Measurements from ENCODE around the gene CMTR1. TPM values are rescaled to one million over a fixed set of nuclear protein-coding genes. Genes with fewer than 3 reads are reported as not detected.

The CMTR1 gene
- total RNA-seq, 4 donors from 2014 or later, result 21.4 to 43.1 (median 29.3) TPM

DNA sequence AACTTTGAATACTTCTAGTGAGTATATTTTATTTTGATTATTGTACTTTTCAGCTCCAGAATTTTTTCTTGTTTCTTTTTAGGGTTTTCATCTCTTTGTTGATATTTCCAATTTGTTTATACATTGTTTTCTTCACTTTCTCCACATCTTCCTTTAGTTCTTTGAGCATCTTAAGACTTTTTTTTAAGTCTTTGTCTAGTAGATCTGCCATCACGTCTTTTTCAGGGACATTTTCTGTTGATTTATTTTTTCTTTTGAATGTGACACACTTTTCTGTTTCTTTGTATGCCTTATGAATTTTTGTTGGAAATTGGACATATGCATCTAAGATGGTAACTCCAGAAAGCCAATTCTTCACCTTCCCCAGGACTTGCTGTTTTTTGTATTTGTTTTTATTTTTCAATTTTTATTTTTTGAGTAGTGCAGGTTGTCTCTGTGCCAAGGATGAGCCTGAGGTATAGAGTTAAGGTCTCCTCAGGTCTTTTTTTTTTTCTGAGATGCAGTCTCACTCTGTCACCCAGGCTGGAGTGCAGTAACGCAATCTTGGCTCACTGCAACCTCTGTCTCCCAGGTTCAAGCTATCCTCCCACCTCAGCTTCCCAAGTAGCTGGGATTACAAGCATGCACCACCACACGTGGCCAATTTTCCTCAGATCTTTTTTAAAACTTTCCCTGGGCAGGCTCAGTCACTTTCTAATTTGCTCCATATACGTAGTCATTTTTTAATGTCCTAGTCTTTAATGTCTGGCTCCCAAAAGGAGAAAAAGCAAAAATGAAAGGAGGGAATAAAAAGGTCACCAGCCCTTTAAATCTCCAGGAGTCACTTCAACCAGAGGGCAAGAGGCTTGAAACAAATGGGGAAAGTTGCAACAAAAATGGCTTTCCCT lies 6.7 kb upstream of the CMTR1 start:
- TF ChIP-seq CTCF (IDR thresholded peaks at IDR 0.05; ENCODE audit: low read depth), result no peak

GRCh38 chr6:37426945-37427510 lies 6.0 kb upstream of the CMTR1 start:
- TF ChIP-seq CTCF (IDR thresholded peaks at IDR 0.05; ENCODE audit: low read depth), result no peak

DNA sequence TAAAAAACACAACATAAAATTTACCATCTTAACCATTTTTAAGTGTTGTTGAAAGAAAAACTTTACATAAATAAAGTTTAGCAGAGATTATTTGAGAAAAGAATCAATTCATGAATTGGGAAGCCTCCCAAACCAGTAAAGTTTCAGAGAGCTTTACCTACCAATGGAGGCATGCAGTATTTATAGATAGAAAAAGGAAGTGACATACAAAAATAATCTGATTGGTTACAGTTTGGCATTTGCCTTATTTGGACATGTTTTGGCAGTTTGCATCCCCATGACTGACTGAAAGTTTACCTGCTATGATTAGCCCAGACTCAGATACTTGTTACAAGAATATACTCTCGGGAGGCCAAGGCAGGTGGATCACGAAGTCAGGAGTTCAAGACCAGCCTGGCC lies 3.7 kb upstream of the CMTR1 start:
- no peak for TF ChIP-seq CTCF (IDR thresholded peaks at IDR 0.05; ENCODE audit: low read depth)

GRCh38 chr6:37432590-37432915 lies 468 bp upstream of the CMTR1 start:
- TF ChIP-seq CTCF (IDR thresholded peaks at IDR 0.05; ENCODE audit: low read depth), result no peak

- no peak for TF ChIP-seq CTCF (IDR thresholded peaks at IDR 0.05; ENCODE audit: low read depth)
Observed at GRCh38 chr6:37433657-37434271, 743 bp downstream of the CMTR1 start.

DNA sequence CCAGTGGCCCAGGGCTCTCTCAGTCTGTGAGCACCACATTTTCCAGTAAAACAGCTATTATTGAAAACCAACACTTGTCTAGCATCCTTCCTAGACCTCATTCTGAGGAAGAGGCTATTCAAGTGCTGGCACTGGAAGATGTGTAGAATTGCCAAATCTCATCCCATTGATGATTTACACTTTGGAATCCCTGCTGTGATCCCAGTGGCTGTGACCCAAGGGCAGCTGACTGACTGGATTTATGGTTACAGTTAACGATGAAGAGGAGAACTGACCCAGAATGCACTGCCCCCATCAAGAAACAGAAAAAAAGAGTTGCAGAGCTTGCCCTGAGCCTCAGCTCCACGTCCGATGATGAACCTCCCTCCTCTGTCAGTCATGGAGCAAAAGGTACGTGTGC lies 2.4 kb downstream of the CMTR1 start:
- TF ChIP-seq CTCF (IDR thresholded peaks at IDR 0.05; ENCODE audit: low read depth), result no peak

DNA sequence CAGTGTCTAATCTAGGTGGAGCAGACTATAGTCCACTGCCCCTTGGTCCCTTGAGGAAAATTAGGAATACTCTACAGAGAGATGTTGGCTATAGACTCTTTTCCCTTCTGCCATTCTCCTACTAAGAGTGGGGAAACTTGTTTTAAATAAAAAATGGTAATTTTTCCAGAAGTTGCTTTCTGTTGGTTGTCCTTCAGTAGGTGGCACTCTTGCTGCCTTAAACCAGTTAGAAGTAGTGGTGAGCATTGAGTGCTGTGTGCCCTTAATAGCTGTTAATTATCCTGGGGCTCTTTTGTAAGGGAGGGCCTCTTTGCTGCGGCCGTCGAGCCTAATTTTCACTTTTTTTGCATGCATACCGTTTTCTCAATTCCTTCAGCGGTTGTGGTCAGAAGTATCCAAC lies 2.8 kb downstream of the CMTR1 start:
- TF ChIP-seq CTCF (IDR thresholded peaks at IDR 0.05; ENCODE audit: low read depth), result no peak

Data from subcutaneous adipose tissue (tissue), 4 donors.